ENCODE measurements around the gene RNF11.

RNF11 gene

DNA sequence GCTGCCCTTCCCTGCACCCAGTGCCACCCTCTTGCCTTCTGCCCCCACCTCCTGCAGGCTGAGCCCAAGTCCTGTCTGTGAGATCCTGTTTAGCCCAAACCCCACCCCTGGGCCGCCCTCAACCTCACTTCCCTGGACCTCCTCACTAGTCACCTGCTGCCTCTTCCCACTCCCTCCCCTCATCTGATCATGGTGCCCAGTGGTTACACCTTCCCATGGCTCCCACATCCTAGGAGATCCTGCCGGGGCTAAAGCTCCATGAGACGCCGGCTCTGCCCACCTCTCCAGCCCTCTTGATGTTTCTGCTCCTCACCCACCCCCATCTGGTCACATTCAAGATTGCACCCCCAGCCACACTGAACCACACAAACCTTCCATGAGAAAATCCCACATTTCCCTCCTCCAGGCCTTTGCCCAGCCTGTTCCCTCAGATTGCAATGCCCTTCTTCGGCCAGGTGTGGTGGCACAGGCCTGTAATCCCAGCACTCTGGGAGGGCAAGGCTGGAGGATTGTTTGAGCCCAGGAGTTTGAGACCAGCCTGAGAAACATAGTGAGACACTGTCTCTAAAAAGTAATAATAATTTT is 77.3 kb downstream of the RNF11 start:
- no peak for DNase-seq (ENCODE audit: low read depth, low spot score)

DNA sequence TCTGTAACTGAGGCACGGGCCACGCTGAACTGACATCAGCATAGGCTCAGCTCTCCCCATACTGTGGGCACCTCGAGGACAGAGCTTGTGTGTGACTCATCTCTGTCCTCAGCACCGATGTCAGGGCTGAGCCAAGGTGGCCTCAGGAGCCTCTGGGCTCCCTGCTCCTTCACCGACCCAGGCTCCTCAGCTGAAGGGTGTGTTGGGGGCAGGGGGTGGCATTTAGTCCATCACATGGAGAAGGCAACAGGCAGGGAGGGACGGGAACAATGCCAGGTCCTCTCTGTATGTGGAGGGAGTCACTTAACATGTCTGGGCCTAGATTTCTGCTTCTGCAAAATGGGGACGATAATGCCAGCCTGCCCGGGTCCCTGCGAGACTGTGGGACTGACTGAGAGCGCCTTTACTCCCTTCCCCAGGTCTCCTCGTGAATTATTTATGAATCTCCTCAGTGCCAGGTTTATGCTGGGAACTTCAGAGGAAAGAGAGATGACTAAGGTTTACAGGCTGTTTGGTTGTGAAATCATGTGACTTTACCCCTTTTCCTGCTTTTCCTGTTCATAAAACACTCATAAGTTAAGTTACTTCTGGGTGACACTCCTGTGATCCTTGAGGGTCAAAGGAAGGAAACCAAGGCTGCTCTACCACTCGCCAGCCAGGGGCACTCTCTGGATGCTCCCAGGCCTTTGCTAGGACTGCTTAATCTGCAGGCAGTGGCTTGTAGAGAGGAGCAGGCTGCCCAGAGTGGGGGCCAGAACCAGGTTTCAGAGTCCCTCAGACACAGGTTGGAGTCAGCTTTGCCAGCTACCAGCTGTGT is 78.1 kb downstream of the RNF11 start:
- DNase-seq (ENCODE audit: low read depth, low spot score) = no peak

DNA sequence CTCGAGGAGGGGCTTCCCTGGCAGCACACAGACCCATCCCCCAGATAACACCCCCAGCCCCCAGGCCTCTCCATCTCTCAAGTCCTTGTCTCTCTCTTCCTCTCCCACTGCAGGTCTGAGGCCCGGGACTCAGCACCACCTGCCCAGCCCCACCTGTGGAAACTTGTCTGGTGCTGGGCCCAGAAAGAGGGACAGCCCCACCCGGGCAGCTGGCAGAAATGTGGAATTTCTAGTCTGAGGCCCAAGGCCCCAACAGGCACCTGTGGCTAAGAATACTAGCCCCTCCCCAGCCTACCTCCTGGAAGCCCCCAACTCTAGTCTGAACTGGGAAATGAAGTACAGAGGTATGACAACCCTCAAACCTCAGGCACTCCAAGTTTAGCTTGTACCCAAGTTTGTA is 78.9 kb downstream of the RNF11 start:
- DNase-seq (ENCODE audit: low read depth, low spot score) = no peak

DNA sequence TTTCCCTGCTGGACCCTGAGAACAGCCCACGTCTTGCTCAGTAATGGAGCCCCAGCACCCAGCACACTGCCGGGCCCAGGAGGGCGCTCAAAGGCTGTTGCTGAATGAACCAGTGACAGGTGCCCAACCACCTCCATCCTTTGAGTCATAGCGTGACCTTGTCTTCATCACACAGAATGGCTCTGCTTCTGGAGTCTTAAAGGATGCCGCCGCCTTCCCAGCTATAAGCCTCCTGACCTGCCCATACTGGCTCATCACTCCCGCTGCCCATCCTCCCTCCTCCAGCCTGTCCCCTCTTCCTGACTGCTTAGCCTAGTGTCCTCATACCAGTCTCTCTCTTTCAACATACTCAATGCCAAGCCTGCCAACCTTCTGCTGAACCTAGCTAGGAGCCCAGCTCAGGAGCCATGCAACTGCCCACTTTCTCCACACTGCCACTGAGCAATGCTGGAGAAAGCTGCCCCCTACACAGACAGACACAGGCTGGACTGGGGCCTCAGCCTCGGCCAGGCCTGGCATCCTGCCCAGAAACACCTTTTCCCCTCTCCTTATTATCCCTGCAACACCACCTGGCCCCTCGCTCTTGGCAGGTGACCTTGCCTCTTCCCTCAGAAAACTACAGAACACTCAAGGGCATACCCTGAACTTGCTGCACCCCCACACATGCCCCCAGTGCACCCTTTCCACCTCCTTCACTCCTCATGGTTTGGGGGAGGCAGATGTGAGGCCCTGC is 80.2 kb downstream of the RNF11 start:
- no peak for DNase-seq (ENCODE audit: low read depth, low spot score)

DNA sequence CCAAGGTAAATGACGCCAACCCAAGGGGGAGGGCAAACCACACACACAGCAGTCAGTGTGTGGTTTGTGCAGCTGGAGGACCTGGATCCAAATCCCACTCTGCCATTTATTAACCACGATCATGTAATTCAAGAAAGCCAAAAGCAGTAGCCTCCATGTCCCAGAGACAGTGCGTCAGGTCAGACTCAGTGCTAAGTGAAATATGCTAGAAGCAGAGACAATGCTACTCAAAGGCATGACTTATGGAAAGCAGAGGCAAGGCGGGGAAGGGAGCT is 80.7 kb downstream of the RNF11 start:
- no peak for DNase-seq (ENCODE audit: low read depth, low spot score)

DNA sequence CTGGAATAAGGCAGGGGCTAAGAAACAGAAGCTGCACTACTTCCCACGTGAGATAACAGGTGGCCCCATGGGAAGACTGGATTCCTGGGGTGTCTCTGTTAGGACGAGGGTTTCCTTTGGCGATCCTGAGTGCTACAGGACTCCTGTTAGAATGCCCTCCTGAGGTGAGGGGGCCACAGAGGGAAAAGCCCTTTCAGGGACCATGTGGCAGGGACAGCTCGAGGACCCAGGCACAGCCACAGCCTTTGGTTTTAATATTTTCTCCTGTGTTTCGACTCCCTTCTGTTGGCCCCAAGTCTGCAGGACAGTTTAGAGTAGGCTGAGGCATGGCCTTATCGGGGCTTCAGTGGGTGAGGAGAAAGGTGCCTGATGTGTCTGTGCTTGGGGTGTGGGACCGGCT is 81.7 kb downstream of the RNF11 start:
- DNase-seq (ENCODE audit: low read depth, low spot score) = no peak

DNA sequence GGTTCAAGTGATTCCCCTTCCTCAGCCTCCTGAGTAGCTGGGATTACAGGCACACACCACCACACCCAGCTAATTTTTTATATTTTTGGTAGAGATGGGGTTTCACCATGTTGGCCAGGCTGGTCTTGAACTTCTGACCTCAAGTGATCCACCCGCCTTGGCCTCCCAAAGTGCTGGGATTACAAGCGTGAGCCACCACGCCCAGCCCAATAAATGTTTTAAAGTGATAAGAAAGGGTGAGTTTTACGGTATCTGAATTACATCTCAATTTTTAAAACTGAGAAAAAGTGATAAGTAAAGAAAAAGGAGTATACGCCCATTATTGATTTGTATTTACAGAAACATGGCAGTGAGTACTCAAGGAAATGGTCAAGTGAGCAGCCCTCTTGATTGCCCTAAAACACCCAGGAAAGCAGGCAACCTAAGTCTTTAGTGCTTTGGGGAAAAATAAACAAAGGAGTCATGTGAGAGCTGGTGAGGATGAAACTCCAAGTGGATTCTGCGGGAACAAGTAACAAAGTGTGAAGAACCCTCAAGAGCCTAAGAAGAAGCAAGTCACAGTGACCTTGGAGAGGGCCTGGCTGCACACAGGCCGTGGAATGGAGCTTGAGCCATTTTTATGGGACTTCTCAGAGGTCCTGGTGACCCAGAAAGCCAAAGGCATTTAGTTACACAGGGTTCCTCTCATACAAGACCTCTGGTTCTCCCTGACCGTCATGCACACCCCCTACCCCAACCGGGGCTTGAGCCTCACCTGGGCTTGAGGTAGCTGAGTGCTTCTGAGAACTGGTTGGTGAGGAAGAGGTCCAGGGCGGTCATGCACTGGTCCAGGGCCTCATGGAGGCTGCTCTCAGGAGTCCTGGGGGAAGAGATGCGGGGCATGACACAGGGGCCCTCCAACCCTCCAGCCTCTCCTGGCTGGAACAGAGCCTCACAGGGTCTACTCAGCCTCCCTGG is 85.2 kb downstream of the RNF11 start:
- DNase-seq (ENCODE audit: low read depth, low spot score) = no peak

DNA sequence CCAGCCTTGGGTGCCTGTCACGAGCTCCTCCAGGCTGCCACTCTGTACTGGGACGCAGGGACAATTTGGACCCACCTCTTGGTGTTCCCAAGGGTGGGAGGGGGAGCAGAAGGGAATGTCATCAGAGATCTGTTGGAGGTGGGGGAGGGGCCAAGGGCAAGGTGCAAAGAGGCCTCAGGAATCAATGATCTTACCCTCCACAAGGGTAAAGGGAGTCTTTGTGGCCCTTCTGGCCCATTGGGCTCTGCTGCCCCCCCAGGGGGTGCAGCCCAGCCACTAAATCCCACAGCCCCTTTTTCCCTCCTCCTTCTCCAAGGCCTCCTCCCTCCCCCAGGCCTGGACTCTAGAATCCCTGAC is 85.8 kb downstream of the RNF11 start:
- DNase-seq (ENCODE audit: low read depth, low spot score) = no peak

DNA sequence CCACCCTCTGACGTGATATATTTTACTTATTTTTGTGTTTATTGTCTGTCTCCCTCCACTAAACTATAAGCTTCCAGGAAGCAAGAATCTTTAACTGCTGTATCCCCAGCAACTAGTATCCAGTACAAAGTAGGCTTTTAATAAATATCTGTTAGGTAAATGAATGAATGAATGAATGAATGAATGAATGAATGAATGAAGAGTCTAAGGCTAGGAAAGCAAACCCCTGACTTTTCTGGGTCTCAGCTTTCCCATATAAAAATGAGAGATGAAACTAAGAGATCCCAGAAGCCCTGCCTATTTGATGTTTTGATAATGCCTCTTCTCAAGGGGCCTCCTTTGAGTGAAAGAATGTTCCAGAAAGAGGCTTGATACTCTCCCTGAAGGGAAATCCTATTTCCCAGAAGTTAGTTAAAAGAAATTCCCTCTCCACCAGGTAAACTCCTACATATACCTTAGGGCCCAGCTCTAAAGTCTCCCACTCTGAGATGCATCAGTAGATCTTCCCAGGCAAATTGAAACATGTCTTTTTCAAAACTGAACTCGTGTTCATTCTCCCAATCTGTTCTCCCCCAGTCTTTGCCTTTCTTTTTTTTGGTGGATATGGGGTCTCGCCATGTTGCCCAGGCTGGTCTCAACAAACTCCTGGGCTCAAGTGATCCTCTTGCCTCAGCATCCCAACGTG is 86.5 kb downstream of the RNF11 start:
- DNase-seq (ENCODE audit: low read depth, low spot score) = no peak

All from smooth muscle cell of the brain vasculature (primary cell).